Suprapubic skin (tissue), 4 donors: ENCODE measurements around the gene GMPS.
"Not testable (repeated sequence)": the region's sequence is repeated elsewhere in the genome, so short reads cannot be mapped to it uniquely, and the experiment has no call there.

Experiments used
- EP300 ChIP-seq: sonication (generic); formaldehyde crosslinking; IDR thresholded peaks from one replicate; pipeline ENCODE4 v1.6.1; 2017; ENCODE audit warnings: antibody characterized with exemption
- POLR2A ChIP-seq, 2 donors: fragments of 450-650 bp; IDR thresholded peaks; one replicate each; pipeline ENCODE4 v1.6.1; 2017; ENCODE audit warnings: antibody characterized with exemption in 2 of 2, mild to moderate bottlenecking in 2 of 2, moderate library complexity in 2 of 2
- POLR2AphosphoS5 ChIP-seq, 3 donors: sonication (generic); formaldehyde crosslinking; IDR thresholded peaks; one replicate each; pipeline ENCODE4 v1.6.1; 2017; ENCODE audit warnings: antibody characterized with exemption in 3 of 3
- TF ChIP-seq, protein P1 (sequence below), 2 donors: fragments of 200-600 bp in 1 of 2; fragments of 450-650 bp in 1 of 2; sonication (generic) in 1 of 2; IDR thresholded peaks; one replicate each; pipeline ENCODE4 v1.5.1; 2016 to 2019; ENCODE audit warnings: antibody characterized with exemption in 2 of 2, mild to moderate bottlenecking in 1 of 2, moderate library complexity in 1 of 2

- TF ChIP-seq, protein P1, sequence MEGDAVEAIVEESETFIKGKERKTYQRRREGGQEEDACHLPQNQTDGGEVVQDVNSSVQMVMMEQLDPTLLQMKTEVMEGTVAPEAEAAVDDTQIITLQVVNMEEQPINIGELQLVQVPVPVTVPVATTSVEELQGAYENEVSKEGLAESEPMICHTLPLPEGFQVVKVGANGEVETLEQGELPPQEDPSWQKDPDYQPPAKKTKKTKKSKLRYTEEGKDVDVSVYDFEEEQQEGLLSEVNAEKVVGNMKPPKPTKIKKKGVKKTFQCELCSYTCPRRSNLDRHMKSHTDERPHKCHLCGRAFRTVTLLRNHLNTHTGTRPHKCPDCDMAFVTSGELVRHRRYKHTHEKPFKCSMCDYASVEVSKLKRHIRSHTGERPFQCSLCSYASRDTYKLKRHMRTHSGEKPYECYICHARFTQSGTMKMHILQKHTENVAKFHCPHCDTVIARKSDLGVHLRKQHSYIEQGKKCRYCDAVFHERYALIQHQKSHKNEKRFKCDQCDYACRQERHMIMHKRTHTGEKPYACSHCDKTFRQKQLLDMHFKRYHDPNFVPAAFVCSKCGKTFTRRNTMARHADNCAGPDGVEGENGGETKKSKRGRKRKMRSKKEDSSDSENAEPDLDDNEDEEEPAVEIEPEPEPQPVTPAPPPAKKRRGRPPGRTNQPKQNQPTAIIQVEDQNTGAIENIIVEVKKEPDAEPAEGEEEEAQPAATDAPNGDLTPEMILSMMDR (IDR thresholded peaks at IDR 0.05), result not testable (repeated sequence)
- not testable (repeated sequence) for TF ChIP-seq POLR2A (IDR thresholded peaks at IDR 0.05); EP300; POLR2AphosphoS5 (IDR thresholded peaks at IDR 0.05)
Measured at GRCh38 chr3:155860424-155860823, 10.0 kb upstream of the GMPS start.
